Measurements from ENCODE around the gene CHL1.

The CHL1 gene

GRCh38 chr3:447671-448070 lies 251.1 kb downstream of the CHL1 start:
- DNase-seq (ENCODE audit: low read depth): no peak
- TF ChIP-seq CTCF (conservative IDR thresholded peaks at IDR 0.05; ENCODE audit: low read depth, low read length): no peak
- H3K4me3 ChIP-seq (ENCODE audit: low read depth, low read length): no peak overlapping the region

DNA sequence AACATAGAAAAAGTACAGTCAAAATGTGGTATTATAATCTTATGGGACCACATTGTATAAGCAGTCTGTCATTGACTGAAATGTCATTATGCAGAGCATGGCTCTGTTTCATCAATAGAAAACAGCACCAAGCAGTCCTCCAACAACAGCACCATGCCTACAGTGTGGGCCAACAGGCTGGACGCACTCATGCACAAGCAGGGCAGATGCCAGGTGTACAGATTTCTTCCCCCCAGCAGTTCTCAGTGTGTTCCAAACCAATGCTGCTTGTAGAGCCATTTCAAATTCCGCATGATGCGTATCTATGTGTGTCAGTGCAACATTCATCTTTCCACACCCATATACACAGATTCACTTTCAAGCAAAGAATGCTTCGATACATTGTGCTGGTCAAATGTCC lies 253.1 kb downstream of the CHL1 start:
- no peak for DNase-seq (ENCODE audit: low read depth)
- TF ChIP-seq CTCF (conservative IDR thresholded peaks at IDR 0.05; ENCODE audit: low read depth, low read length): no peak

DNA sequence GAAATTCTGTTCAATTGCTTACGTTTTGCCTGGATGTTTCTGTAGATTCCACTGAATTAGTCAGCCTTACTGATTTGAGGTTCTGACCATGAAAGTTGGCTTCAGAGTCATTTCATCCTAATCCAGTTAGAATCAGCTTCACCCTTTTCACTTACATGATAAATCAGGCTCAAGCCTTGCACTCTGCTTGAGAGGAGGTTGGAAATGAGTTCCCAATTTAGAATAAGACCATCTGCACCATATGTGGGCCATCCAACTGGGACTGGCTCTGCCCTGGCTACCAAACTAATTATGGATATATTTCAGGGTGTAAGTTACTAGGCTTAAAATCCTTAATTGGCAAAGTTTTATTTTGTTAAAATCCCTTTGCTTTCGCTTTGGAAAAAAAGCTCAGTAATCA lies 255.7 kb downstream of the CHL1 start:
- H3K4me3 ChIP-seq (ENCODE audit: low read depth, low read length): no peak overlapping the region
- TF ChIP-seq CTCF (conservative IDR thresholded peaks at IDR 0.05; ENCODE audit: low read depth, low read length): no peak
- DNase-seq (ENCODE audit: low read depth): no peak

More for the DNA sequence above, 253.1 kb downstream of the CHL1 start:
- H3K4me3 ChIP-seq (ENCODE audit: low read depth, low read length): no peak overlapping the region

DNA sequence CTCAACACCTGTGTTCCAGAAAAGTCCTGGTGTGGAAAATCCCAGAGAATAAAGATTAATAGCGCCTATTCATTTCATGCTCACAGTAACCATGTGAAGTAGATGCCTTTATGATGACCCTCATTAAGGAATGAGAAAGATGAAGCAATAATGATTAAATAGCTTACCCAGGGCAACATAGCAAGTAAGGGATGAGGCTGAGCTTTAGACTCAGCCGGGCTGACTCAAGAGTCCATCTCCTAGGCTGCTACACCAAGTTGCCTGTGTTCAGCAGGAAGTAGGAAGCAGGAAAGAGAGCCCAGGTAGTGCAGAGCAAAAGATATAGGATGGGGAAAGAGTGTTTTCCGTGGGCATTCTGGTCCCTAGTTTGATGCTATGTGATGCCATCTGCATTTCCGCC lies 256.5 kb downstream of the CHL1 start:
- TF ChIP-seq CTCF (conservative IDR thresholded peaks at IDR 0.05; ENCODE audit: low read depth, low read length): no peak
- DNase-seq (ENCODE audit: low read depth): no peak
- H3K4me3 ChIP-seq (ENCODE audit: low read depth, low read length): no peak overlapping the region

DNA sequence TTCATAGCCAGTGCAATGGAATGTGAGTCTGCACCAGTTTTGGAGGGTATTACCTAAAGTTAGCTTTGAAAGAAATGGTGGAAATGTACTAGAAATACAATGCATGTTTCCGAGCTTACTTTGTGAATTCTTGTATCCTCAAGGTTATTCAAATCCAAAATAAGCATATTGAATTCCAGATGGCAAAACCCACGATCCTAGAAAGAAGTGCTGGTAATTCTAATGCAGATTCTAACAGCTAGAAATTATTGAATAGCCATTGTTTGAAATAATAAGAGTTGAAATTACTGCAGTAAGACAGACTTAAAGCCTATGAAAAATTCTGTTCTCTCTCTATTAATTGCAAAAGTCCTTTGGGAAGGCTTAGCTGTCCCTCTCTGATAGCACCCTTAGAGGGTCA lies 258.4 kb downstream of the CHL1 start:
- TF ChIP-seq CTCF (conservative IDR thresholded peaks at IDR 0.05; ENCODE audit: low read depth, low read length): no peak
- no peak overlapping the region for H3K4me3 ChIP-seq (ENCODE audit: low read depth, low read length)
- DNase-seq (ENCODE audit: low read depth): no peak

DNA sequence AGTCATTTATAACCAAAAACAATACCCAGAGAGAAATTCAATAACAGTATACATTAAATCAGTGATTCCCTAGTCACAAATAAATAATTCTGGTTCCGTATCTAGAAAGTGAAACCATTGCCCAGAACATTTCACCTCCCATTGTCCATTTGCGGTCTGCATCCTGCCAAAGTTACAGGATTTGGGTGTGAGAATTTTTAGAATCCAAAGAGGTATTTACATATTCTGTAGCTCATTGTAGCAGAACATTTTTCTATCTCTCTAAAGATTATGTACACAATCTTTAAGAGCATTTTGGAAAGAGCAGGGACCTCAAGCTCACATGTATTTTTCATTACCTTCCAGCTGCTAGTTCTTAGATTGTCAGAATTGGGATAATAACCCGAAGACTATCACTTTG lies 261.6 kb downstream of the CHL1 start:
- no peak for TF ChIP-seq CTCF (conservative IDR thresholded peaks at IDR 0.05; ENCODE audit: low read depth, low read length)
- DNase-seq (ENCODE audit: low read depth): no peak
- H3K4me3 ChIP-seq (ENCODE audit: low read depth, low read length): no peak overlapping the region

GRCh38 chr3:458653-459310 lies 262.2 kb downstream of the CHL1 start:
- DNase-seq (ENCODE audit: low read depth): no peak
- no peak for TF ChIP-seq CTCF (conservative IDR thresholded peaks at IDR 0.05; ENCODE audit: low read depth, low read length)
- H3K4me3 ChIP-seq (ENCODE audit: low read depth, low read length): no peak overlapping the region

Measured in choroid plexus epithelial cell (primary cell).